Immature natural killer cell (primary cell): ENCODE measurements around the gene CHSY1. TPM values are rescaled to one million over a fixed set of nuclear protein-coding genes. Genes with fewer than 3 reads are reported as not detected.

Experiments
- DNase-seq, 3 donors: peaks; one replicate each; pipeline ENCODE4 v3.0.0; 2022; ENCODE audit warnings: mixed read lengths in 1 of 3
- H3K27ac Mint-ChIP-seq, 6 donors: one replicate each; pipeline ENCODE4 v1.8.0; 2020; ENCODE audit warnings: mixed read lengths in 6 of 6, mild to moderate bottlenecking in 5 of 6, inconsistent platforms in 4 of 6, moderate library complexity in 3 of 6
- H3K27me3 Mint-ChIP-seq, 3 donors: one replicate each; pipeline ENCODE4 v1.8.0; 2020 to 2021; ENCODE audit warnings: low read depth in 3 of 3, mild to moderate bottlenecking in 3 of 3, mixed read lengths in 3 of 3, moderate library complexity in 3 of 3, inconsistent platforms in 1 of 3
- H3K36me3 Mint-ChIP-seq, 3 donors: one replicate each; pipeline ENCODE4 v1.8.0; 2020; ENCODE audit warnings: mixed read lengths in 3 of 3, inconsistent platforms in 2 of 3, mild to moderate bottlenecking in 2 of 3
- H3K4me1 Mint-ChIP-seq, 2 donors: one replicate each; pipeline ENCODE4 v1.8.0; 2020; ENCODE audit warnings: inconsistent platforms in 2 of 2, mild to moderate bottlenecking in 2 of 2, mixed read lengths in 2 of 2, moderate library complexity in 1 of 2
- H3K4me3 Mint-ChIP-seq, 5 donors: one replicate each; pipeline ENCODE4 v1.8.0; 2020; ENCODE audit warnings: mild to moderate bottlenecking in 5 of 5, mixed read lengths in 5 of 5, inconsistent platforms in 3 of 5, moderate library complexity in 3 of 5
- H3K9me3 Mint-ChIP-seq, 6 donors: one replicate each; pipeline ENCODE4 v1.8.0; 2020; ENCODE audit warnings: mild to moderate bottlenecking in 6 of 6, mixed read lengths in 6 of 6, inconsistent platforms in 4 of 6, moderate library complexity in 3 of 6
- polyA plus RNA-seq, 3 donors: library from polyadenylated mRNA; unstranded; fragments of 300-500 nt; fragmentation: Illumina TruSeq; gene quantifications; one replicate each; pipeline ENCODE4 v1.2.3, GENCODE V29; 2021

CHSY1 gene
- polyA plus RNA-seq, 3 donors from 2014 or later: 2.8 to 4.0 (median 2.8) TPM

DNA sequence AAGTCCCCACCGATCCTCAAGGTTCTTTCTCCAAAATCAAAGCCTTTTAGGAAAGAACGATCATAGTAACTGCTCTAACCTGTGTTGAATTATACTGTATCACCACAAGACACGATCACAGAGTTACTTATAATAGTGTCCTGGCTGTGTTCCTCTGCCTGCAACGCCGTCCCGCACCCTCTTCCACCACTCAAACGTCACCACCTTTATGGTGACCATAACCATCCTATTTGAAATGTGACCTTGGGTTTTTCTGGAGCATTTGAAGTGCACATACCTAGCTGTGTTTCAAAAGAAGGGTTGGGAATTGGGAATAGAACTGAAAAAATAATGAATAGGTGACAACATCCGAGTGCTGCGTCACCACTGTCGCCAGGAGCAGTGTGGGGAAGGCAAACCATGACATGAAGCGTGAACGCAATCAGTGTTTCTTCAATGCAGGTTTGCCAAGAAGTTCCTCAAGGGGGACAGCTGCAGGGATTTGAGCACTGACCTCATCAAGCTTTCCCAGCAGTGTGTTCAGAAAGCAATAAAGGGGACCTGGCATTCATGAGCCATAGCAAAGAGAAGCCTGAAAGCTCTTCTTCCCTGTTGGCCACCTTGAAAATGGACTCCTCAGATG, 26.2 kb upstream of the CHSY1 start:
- Mint-ChIP-seq H3K4me3 (peak overlapping the region; percentile 83 to 98 (median 89)), H3K36me3 (peaks cover 22 to 45% (median 32%) of the 10 kb centered on the region in 3 donors), H3K27ac (peak overlapping the region; percentile 85 to 98 (median 94))

GRCh38 chr15:101277038-101277822, 25.4 kb upstream of the CHSY1 start, which contains the start of gene SELENOS:
Gene SELENOS, minus strand, starts transcription at chr15:101277485. Its CDS starts 68 bp downstream, at chr15:101277417.
- Mint-ChIP-seq H3K36me3 (peaks cover 27 to 46% (median 35%) of the 10 kb centered on the region in 3 donors), H3K4me3 (peak within 1 kb of the TSS; percentile 98 to 100 (median 98)), H3K27ac (peak within 1 kb of the TSS; percentile 96 to 99 (median 98)), H3K9me3 (no peaks in the 10 kb centered on the region), H3K4me1 (peaks cover 24 to 38% of the 10 kb centered on the region in 2 donors), H3K27me3 (peaks cover 10 to 17% (median 15%) of the 10 kb centered on the region in 3 donors)
- DNase-seq: peak; percentile 88 to 90 (median 89)

More for the DNA sequence above, 26.2 kb upstream of the CHSY1 start:
- DNase-seq: no peak
- Mint-ChIP-seq H3K4me1 (peaks cover 24 to 38% of the 10 kb centered on the region in 2 donors), H3K9me3 (no peaks in the 10 kb centered on the region), H3K27me3 (peaks cover 10 to 15% (median 14%) of the 10 kb centered on the region in 3 donors)

DNA sequence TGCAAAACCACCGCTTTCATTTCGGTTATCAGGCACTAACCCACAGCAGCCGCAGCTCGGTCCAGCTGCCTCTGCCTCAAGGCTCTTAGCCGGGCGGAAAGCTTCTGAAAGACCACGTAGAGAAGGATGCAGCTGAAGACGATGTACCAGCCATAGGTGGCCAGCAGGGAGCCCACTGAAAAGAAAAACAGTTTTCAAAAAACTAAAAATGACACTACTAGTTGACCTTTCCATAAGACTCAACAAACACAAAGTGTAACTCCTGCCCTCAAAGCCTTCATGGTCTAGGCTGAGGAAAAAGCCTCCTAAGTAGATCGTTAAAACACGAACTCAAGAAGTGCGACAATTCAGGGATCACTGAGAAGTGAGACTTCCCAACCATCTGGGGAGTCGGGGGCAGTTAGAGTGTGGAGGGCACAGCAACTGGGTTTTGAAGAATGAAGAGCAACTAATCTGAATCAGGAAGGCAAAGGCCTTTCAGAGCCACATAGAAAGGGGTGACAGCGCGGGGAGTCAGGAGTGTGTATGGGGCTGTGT, 24.7 kb upstream of the CHSY1 start:
- Mint-ChIP-seq H3K36me3 (peaks cover 27 to 46% (median 36%) of the 10 kb centered on the region in 3 donors), H3K9me3 (no peaks in the 10 kb centered on the region), H3K27ac (peak overlapping the region; percentile 96 to 99 (median 98)), H3K4me3 (peak overlapping the region; percentile 98 to 100 (median 98)), H3K4me1 (peaks cover 24 to 38% of the 10 kb centered on the region in 2 donors), H3K27me3 (peaks cover 10 to 17% (median 15%) of the 10 kb centered on the region in 3 donors)
- DNase-seq: peak; percentile 41 to 54 (median 44)

GRCh38 chr15:101275018-101275417, 23.2 kb upstream of the CHSY1 start:
- peaks cover 24 to 38% of the 10 kb centered on the region in 2 donors for H3K4me1 Mint-ChIP-seq
- H3K27me3 Mint-ChIP-seq: peaks cover 10 to 15% (median 12%) of the 10 kb centered on the region in 3 donors
- H3K9me3 Mint-ChIP-seq: no peaks in the 10 kb centered on the region
- peak overlapping the region in 1 of 6 donors; percentile 12 for H3K27ac Mint-ChIP-seq
- no peak for DNase-seq
- H3K36me3 Mint-ChIP-seq: peaks cover 32 to 44% (median 38%) of the 10 kb centered on the region in 3 donors
- no peak overlapping the region for H3K4me3 Mint-ChIP-seq

DNA sequence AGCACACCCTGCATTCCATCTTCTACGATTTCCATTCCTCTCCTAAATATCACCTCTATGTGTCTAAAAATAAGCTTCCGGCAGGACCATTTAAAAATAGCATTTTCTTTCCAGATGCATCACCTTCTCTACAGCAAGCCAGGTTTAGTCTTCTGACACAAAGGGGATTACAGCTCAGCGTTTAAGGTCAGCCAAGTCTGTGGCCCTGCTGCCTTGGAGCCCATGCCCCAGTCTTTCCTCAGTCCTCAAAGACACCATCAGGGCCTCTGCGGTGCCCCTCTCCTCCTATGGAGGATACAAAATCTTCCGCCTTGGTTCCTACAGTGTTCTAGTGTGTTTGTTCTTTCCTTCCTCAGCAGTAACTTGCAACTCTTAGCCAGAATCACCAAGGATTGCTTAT, 21.7 kb upstream of the CHSY1 start:
- Mint-ChIP-seq H3K27me3 (peaks cover 10 to 17% (median 13%) of the 10 kb centered on the region in 3 donors), H3K36me3 (peaks cover 35 to 55% (median 40%) of the 10 kb centered on the region in 3 donors), H3K4me3 (no peak overlapping the region), H3K4me1 (peaks cover 25 to 41% of the 10 kb centered on the region in 2 donors), H3K9me3 (no peaks in the 10 kb centered on the region), H3K27ac (peak overlapping the region in 2 of 6 donors; percentile 0 to 43)
- DNase-seq: no peak

DNA sequence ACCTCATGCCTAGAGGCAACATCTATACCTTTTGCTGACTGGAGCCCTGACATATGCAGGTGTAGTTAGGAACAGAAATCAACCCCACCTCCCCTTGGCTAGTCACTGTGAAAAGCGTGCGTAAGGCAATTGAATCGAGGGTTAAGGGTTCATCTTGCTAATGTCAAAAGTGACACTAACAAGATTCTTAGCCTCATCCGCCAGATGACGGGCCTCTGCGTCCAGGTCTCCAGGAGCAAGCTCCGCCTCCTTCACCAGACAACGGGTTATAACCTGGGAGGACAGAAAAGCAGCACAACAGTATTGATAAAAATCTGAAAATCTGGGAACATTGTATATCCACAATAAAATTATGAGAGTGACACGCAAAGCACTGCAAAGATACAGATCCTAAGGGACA, 20.7 kb upstream of the CHSY1 start:
- peaks cover 35 to 55% (median 40%) of the 10 kb centered on the region in 3 donors for H3K36me3 Mint-ChIP-seq
- H3K27ac Mint-ChIP-seq: no peak overlapping the region
- H3K9me3 Mint-ChIP-seq: no peaks in the 10 kb centered on the region
- H3K4me3 Mint-ChIP-seq: no peak overlapping the region
- H3K27me3 Mint-ChIP-seq: peaks cover 6 to 15% (median 8%) of the 10 kb centered on the region in 3 donors
- no peak for DNase-seq
- H3K4me1 Mint-ChIP-seq: peaks cover 20 to 34% of the 10 kb centered on the region in 2 donors

DNA sequence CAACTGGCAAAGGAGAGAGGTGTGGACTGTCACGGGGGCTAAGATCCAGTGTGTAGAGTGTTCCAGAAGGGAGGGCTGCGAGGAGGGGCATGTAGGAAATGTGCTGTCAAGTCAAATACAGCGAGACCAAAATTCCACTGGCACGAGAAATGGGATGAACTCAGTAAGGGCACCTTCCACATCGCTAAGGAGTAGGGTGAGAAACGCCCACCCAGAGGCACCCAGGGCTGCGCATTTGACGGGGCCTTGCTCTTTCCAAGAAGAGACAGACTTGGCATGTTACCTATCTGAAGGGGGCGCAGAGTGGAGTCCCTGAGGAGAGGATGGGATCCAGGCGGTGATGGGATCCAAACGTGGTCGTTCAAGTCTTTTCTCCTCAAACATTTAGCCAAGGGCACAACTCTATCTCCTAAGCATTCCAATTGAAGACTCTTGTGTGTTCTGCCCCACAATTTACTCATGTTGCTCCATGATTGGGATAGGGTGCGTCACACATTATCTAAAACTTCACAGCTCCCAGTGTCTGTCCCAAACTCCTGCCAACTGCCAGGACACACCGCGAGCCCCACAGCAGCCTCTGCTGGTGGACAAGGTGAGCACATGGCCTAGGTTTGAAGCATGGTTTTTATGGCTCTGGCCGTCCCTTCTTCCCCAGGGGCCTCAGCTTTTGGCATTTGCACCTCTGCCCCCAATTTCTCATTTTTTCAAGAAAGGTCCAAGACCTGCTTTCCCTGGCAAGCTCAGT, 17.8 kb upstream of the CHSY1 start:
- Mint-ChIP-seq H3K27me3 (peaks cover 0 to 7% (median 0%) of the 10 kb centered on the region in 3 donors), H3K36me3 (peaks cover 31 to 50% (median 36%) of the 10 kb centered on the region in 3 donors)

DNA sequence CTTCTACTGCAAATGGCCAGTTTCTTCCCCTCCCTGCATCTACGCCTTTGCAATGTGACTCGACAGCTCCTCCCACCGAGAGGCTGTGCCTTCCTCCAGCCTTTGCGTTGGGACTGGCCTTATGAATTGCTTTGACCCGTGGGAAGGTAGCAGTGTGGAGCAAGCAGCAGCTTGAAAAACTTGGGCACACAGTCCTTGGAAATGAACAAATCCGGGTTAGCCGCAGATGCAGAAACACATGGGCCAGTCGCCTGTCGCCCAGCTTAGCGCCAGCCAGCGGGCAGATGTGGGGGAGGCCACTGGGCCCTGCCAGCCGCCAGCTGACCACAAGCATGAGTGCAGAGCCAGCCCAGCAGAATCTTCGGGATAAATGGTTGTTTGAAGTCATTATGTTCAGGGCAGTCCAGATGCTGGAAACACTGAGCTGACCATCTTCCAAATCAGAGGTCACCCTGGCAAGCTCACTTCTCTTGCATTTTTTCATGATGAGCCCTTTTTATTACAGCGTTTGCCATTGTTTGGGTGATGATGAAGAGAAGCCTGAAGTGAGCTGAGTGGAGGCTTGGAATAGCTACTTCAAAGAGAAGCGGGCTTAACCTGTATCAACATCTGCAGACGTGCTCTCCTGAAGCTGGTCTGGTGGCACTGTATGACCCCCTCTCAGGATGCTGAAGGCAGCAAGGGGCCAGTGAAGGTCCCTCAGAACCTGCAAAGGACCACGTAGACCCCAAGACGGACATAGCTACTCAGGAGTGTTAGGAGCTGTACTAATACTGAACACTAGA, 15.7 kb upstream of the CHSY1 start:
- H3K4me1 Mint-ChIP-seq: peaks cover 10 to 18% of the 10 kb centered on the region in 2 donors
- peak overlapping the region in 1 of 6 donors; percentile 16 for H3K27ac Mint-ChIP-seq
- H3K27me3 Mint-ChIP-seq: peaks cover 0 to 5% (median 0%) of the 10 kb centered on the region in 3 donors
- H3K4me3 Mint-ChIP-seq: no peak overlapping the region
- no peaks in the 10 kb centered on the region for H3K9me3 Mint-ChIP-seq
- H3K36me3 Mint-ChIP-seq: peaks cover 12 to 30% (median 14%) of the 10 kb centered on the region in 3 donors
- no peak for DNase-seq

More for the DNA sequence above, 17.8 kb upstream of the CHSY1 start:
- Mint-ChIP-seq H3K27ac (peak overlapping the region in 2 of 6 donors; percentile 7 to 17), H3K9me3 (no peaks in the 10 kb centered on the region), H3K4me3 (no peak overlapping the region), H3K4me1 (peaks cover 10 to 18% of the 10 kb centered on the region in 2 donors)
- DNase-seq: no peak

DNA sequence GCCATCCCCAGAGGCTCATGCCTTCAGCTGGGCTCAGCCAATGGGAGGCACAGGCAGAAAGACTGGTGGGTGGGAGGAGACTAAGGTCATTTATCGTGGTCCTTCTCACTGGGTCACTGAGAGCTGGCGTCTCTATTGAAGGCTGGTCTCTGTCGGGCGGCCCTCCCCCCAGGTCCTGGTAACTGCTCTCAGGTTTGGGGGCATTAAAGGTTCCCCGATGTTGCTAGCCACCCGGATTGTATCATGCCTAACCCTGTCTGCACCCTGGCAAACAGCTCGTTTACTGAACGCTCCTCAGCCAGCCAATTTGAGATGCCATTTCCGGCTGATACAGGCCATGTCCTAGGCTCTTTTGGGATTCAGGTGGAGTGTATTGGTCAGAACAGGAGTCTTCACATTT, 14.9 kb upstream of the CHSY1 start:
- H3K27me3 Mint-ChIP-seq: peaks cover 0 to 4% (median under 1%) of the 10 kb centered on the region in 3 donors

GRCh38 chr15:101266034-101266433, 14.2 kb upstream of the CHSY1 start:
- peaks cover 4 to 16% (median 7%) of the 10 kb centered on the region in 3 donors for H3K36me3 Mint-ChIP-seq
- no peaks in the 10 kb centered on the region for H3K9me3 Mint-ChIP-seq
- no peak for DNase-seq
- peaks cover 0 to 4% (median 1%) of the 10 kb centered on the region in 3 donors for H3K27me3 Mint-ChIP-seq
- H3K4me1 Mint-ChIP-seq: peaks cover 10 to 18% of the 10 kb centered on the region in 2 donors
- no peak overlapping the region for H3K4me3 Mint-ChIP-seq
- peak overlapping the region in 1 of 6 donors; percentile 28 for H3K27ac Mint-ChIP-seq

More for the DNA sequence above, 14.9 kb upstream of the CHSY1 start:
- Mint-ChIP-seq H3K4me3 (no peak overlapping the region), H3K36me3 (peaks cover 11 to 23% (median 12%) of the 10 kb centered on the region in 3 donors), H3K27ac (no peak overlapping the region), H3K4me1 (peaks cover 10 to 18% of the 10 kb centered on the region in 2 donors), H3K9me3 (no peaks in the 10 kb centered on the region)
- DNase-seq: no peak

GRCh38 chr15:101264911-101265641, 13.2 kb upstream of the CHSY1 start:
- H3K36me3 Mint-ChIP-seq: peaks cover 3 to 12% (median 3%) of the 10 kb centered on the region in 3 donors
- H3K27ac Mint-ChIP-seq: peak overlapping the region in 1 of 6 donors; percentile 64
- DNase-seq: peak in 1 of 3 donors; percentile 30
- H3K4me1 Mint-ChIP-seq: peaks cover 10 to 18% of the 10 kb centered on the region in 2 donors
- no peak overlapping the region for H3K4me3 Mint-ChIP-seq
- H3K27me3 Mint-ChIP-seq: peaks cover 0 to 4% (median 1%) of the 10 kb centered on the region in 3 donors
- H3K9me3 Mint-ChIP-seq: no peaks in the 10 kb centered on the region

GRCh38 chr15:101264011-101264410, 12.2 kb upstream of the CHSY1 start:
- Mint-ChIP-seq H3K4me1 (peaks cover 10 to 15% of the 10 kb centered on the region in 2 donors), H3K36me3 (peaks cover 0 to 4% (median 0%) of the 10 kb centered on the region in 3 donors), H3K27ac (no peak overlapping the region), H3K9me3 (no peaks in the 10 kb centered on the region), H3K4me3 (no peak overlapping the region), H3K27me3 (peaks cover 0 to 1% (median 0%) of the 10 kb centered on the region in 3 donors)
- DNase-seq: no peak
